Coronary artery (tissue), 2 donors: ENCODE results near the gene KRTAP24-1.

Source experiments
- DNase-seq: peaks from one replicate; pipeline ENCODE4 v3.0.0-alpha.2; 2017; ENCODE audit warnings: low spot score
- H3K27ac ChIP-seq, 2 donors: fragments of 200-600 bp; sonication (generic); one replicate each; pipeline ENCODE4 v1.5.1; 2016 to 2019
- H3K4me3 ChIP-seq: fragments of 200-600 bp; sonication (generic); 2 replicates; pipeline ENCODE4 v1.5.1; 2016; ENCODE audit warnings: mild to moderate bottlenecking, moderate library complexity
- CTCF ChIP-seq: fragments of 200-600 bp; sonication (generic); IDR thresholded peaks from one replicate; pipeline ENCODE4 v1.5.1; 2019; ENCODE audit warnings: antibody characterized with exemption

KRTAP24-1 gene

GRCh38 chr21:30238168-30238567 is 44.6 kb downstream of the KRTAP24-1 start:
- Histone ChIP-seq H3K4me3 (no peak overlapping the region), H3K27ac (no peak overlapping the region)
- no peak for DNase-seq
- no peak for TF ChIP-seq CTCF

- TF ChIP-seq CTCF: no peak
- Histone ChIP-seq H3K4me3 (no peak overlapping the region), H3K27ac (no peak overlapping the region)
- DNase-seq: no peak
Measured at GRCh38 chr21:30234643-30235042, 48.1 kb downstream of the KRTAP24-1 start.

- TF ChIP-seq CTCF: no peak
- H3K4me3 ChIP-seq: no peak overlapping the region
- H3K27ac ChIP-seq: no peak overlapping the region
- DNase-seq: no peak
Measured at GRCh38 chr21:30234050-30234449, 48.7 kb downstream of the KRTAP24-1 start.

GRCh38 chr21:30233228-30234020 is 49.3 kb downstream of the KRTAP24-1 start:
- TF ChIP-seq CTCF: no peak
- no peak for DNase-seq
- H3K4me3 ChIP-seq: no peak overlapping the region
- no peak overlapping the region for H3K27ac ChIP-seq

GRCh38 chr21:30232011-30232410 is 50.7 kb downstream of the KRTAP24-1 start:
- no peak for DNase-seq
- TF ChIP-seq CTCF: no peak
- no peak overlapping the region for H3K27ac ChIP-seq
- no peak overlapping the region for H3K4me3 ChIP-seq
